LoVo (cell line): ENCODE data around the gene INF2.

ENCODE experiments used
- DNase-seq: peaks from one replicate; pipeline ENCODE4 v3.0.0-alpha.2; 2016; ENCODE audit warnings: low spot score

Gene INF2

DNA sequence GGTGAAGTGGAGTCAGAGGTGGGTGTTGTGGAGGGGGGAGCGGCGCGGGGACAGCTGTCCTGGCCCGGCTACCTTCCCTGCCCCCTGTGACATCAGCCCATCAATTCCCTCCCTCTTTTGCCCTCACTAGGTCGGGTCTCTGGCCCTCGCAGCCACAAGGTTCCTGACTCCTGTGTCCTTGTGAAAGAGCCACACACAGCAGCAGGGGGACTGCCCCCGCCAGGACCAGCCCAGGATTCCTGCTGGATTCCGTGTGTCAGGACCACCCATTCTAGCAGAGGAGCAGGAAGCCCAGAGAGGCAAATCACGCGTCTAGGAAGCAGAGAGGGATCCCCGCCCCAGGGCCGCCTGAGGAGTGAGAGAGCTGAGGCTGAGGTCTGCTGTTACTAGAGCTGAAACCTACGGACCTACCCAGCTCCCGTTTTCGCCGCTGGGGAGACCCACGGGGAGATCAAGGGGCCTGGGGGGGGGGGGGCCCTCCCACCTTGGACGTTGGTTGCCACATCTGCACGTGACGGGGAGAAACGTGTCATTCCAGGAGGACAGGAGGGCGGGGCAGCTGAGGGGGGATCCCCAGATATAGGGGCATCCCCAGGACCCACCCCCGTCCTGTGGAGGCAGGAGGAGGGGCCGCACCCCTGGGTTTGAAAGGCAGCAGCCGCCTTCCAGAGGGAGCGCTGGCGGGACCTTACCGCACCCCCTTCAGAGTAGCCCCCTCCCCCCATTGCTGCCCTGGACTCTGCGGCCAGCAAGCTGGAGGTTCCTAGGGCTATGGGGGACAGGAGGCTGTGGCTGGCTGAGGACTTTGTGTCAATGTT lies 12.5 kb upstream of the INF2 start:
- no peak for DNase-seq

- no peak for DNase-seq
Observed at GRCh38 chr14:104677512-104678332, 11.7 kb upstream of the INF2 start.

DNA sequence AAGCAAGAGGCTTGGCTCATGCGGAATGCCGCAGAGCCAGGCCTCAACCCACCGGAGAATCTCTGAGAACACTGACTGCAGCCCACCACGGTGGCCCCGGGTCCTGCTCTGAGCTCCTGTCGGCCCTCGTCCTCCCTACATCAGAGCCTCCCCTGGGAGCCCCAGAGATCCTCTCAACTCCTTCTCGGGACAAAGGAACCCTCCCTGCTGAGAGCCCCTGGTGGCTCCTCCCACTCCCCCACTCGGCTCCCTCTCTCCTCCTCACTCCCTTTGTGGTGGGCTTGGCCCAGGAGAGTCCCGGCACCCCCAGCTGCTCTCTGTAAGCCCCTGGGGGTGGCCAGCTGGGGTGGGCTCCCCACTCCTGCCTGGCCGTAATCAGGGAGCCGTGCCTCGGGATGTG lies 11.1 kb upstream of the INF2 start:
- DNase-seq: no peak

GRCh38 chr14:104678901-104679705 lies 10.3 kb upstream of the INF2 start:
- DNase-seq: no peak

DNA sequence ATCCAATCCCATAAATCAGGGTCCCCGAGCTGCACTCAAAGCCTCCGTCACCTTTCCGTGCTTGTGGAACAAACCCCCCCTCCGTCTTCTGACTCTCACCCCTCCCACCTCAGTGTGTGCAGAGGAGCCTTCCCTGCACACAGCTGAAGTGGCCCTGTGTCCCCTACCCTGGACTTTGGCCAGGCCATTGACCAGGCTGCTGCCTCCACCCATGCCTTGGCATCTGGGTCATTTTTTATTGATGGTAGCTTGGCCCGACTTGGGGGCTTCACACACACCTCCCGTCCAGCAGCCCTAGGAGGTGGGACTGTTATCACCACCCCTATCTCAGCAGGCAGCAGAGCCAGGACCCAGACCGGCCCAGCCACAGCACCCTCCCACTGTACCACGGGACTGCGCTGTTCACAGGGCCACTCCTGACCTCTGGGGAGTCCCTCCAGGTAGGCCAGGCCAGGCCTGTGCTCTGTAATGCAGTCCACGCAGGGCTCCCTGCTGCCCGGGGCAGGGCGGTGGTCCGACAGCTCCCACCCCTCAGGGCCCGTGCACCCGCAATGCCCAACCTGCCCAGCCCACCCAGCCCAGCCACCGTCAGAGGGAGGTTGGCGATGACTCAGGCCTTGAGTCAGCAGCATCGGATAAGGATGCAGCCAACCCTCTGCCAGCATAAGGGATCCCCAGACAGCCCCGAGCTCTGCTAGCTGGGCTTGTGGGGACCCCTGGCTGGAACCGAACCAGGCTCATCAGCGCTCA lies 9.2 kb upstream of the INF2 start:
- peak; percentile 8 for DNase-seq

- peak; percentile 4 for DNase-seq
Observed at GRCh38 chr14:104680806-104681688, 8.4 kb upstream of the INF2 start.

GRCh38 chr14:104681689-104682074 lies 7.7 kb upstream of the INF2 start:
- DNase-seq: no peak

GRCh38 chr14:104682107-104682593 lies 7.3 kb upstream of the INF2 start:
- no peak for DNase-seq

DNA sequence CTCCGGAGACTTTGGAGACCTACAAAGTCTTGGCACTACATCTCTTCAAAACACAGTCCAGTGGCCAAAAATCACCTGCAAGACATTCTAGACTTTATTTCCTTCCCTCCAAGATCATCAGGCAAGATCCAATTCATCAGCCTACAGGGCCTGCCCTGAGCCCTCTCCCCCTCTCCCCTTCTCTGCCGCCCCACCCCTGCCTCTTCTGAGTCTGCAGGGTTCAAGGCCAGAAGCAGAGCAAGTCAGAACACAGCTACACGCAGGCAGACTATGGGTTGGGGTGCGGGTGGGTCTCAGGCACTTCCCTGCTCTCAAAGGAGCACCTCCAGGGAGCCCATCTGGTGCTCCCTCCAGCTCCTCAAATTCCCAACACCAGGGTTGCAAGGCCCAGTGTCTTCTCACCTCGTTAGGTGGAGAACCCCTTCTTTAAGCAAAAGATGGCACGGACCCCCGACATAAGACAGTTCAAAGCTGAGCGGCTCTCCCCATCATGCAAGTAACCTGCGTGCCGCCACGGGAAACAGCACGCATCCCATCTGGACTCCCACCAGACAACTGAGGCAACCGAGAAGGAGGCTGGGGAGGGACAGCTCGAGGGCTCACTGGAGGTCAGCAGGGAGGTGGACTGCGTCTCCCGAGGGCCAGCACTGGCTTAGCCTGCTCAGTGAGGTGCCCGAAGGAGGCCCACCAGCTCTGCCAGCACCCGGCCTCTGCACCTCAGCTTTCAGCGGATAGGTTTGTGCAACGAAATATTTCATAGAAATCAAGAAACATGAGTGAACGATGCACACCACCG lies 5.6 kb upstream of the INF2 start:
- DNase-seq: no peak

DNA sequence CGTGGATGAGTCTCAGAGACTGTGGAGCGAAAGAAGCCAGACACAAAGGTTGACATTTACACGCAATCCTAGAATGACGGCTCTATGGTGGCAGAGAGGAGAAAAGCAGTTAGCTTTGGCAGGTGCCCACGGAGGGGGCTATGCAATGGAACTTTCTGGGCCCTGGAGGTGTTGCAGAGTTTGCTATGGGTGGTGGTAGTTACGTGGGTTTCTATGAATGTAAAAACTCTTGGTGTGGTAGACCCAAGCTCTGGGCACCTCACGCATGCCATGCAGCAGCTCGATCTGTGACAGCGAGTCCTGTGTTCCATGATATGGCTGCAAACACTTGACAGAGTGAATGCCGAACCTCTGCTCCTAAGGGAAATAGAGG lies 5.0 kb upstream of the INF2 start:
- DNase-seq: no peak

DNA sequence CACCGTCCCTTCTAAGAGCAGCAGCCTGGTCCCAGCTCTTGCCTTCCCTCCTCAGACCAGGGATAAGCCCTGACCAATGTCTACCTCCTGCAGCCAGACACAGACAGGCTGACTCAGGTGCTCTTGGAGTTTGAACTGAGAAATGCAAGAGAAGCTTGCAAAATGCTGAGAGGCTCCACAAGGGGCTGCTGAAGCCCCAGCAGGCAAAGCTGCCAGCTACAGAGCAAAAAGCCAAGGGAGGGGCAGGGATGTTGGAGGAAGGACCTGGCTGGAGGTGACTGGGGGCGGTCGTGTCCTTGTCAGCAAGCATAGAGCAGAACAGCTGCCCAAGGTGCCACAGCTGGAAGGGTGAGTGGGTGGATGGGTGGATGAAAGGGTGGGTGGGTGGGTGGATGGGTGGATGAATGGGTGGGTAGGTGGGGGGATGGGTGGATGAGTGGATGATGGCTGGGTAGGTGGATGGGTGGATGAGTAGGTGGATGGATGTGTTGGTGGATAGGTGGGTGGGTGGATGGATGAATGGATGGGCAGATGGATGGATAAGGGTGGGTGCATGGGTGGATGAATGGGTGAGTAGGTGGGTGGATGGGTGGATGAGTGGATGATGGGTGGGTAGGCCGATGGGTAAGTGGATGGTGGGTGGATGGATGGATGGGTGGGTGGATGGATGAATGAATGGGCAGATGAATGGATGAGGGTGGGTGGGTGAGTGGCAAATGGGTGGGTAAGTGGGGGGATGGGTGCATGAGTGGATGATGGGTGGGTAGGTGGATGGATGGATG lies 4.0 kb upstream of the INF2 start:
- no peak for DNase-seq

GRCh38 chr14:104685998-104686610 lies 3.3 kb upstream of the INF2 start:
- no peak for DNase-seq

- DNase-seq: no peak
Observed at GRCh38 chr14:104686624-104687517, 2.5 kb upstream of the INF2 start.

GRCh38 chr14:104687601-104688504 lies 1.6 kb upstream of the INF2 start:
- peak; percentile 87 for DNase-seq

DNA sequence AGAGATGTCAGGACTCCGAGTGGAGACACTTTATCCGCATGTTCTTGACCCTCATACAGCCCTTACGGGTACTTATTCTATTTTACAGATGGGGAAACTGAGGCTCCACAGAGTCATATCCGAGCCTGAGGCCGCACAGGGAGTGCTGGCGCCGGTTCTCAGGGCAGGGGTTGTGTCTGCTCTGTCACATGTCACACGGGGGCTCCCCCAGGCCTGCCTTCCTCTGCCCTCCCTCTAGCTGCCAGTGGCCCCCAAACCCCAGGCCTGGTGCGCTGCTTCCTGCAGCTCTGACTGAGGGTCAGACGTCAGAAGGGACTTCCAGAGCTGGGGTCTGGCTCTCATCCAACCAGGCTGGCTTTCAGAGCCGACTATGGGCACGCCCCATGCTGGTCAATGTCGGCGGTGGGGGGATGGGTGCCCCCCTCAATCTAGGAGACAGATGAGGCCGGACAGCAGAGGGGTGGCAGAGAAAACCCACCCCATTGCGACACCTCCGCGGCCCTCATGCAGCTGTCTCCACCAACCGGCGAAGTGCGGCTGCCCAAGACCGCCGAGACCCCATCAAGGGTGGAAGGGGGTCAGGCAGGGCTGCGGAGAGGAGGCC lies 811 bp upstream of the INF2 start:
- DNase-seq: peak; percentile 37
